PC-3 (cell line): ENCODE results near the gene MAP7D1.

Experiments used
- EZH2 ChIP-seq: fragments of 300-600 bp; sonication (generic); IDR thresholded peaks from one replicate; pipeline ENCODE4 v1.6.1; 2017; ENCODE audit warnings: antibody characterized with exemption, mild to moderate bottlenecking, low read length; ENCODE audit not compliant: unreplicated experiment
- EZH2phosphoT487 ChIP-seq: fragments of 300-600 bp; sonication (generic); IDR thresholded peaks from 2 replicates; pipeline ENCODE4 v1.6.1; 2018; ENCODE audit warnings: mild to moderate bottlenecking, antibody characterized with exemption, low read length, borderline replicate concordance
- TF ChIP-seq, protein P1 (sequence below): fragments of 300-600 bp; sonication (generic); conservative IDR thresholded peaks from 2 replicates; pipeline ENCODE4 v1.5.1; 2017; ENCODE audit warnings: antibody characterized with exemption, low read depth, mild to moderate bottlenecking, low read length

DNA sequence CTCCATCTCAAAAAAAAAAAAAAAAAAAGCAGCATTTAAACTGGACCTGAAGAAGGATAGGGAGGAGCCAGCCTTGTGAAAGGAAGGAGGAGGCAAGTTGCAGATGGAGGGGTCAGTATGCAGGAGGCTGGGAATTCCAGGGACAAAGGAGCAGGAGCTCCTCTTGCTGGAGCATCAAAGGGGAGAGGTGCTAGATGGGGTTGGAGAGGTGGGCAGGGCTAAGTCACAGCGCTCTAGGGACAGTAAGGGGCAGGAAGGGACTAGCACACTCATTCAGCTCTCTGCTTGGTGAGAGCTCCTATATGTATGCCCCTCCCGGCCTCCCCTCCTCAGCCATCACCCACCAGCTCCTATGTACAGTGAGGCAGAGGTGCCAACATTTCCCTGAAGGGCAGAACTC, 26.8 kb downstream of the MAP7D1 start:
- TF ChIP-seq, protein P1, sequence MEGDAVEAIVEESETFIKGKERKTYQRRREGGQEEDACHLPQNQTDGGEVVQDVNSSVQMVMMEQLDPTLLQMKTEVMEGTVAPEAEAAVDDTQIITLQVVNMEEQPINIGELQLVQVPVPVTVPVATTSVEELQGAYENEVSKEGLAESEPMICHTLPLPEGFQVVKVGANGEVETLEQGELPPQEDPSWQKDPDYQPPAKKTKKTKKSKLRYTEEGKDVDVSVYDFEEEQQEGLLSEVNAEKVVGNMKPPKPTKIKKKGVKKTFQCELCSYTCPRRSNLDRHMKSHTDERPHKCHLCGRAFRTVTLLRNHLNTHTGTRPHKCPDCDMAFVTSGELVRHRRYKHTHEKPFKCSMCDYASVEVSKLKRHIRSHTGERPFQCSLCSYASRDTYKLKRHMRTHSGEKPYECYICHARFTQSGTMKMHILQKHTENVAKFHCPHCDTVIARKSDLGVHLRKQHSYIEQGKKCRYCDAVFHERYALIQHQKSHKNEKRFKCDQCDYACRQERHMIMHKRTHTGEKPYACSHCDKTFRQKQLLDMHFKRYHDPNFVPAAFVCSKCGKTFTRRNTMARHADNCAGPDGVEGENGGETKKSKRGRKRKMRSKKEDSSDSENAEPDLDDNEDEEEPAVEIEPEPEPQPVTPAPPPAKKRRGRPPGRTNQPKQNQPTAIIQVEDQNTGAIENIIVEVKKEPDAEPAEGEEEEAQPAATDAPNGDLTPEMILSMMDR = no peak
- no peak for TF ChIP-seq EZH2phosphoT487
- no peak for TF ChIP-seq EZH2
